HepG2 (cell line): Measurements from ENCODE around the gene ASH1L. TPM values are rescaled to one million over a fixed set of nuclear protein-coding genes. Genes with fewer than 3 reads are reported as not detected.

Experiments used
- AKNA ChIP-seq: sonication (generic); formaldehyde crosslinking; IDR thresholded peaks from 2 replicates; pipeline ENCODE4 v1.4.0; 2020; ENCODE audit warnings: missing genetic modification reagents, borderline replicate concordance
- ARNT ChIP-seq: fragments of 450-650 bp; IDR thresholded peaks from 2 replicates; pipeline ENCODE4 v1.6.1; 2017
- CBX5 ChIP-seq: sonication (generic); formaldehyde crosslinking; IDR thresholded peaks from 2 replicates; pipeline ENCODE4 v1.4.0; 2020; ENCODE audit warnings: missing genetic modification reagents, borderline replicate concordance
- CHD4 ChIP-seq: fragments of 200-600 bp; sonication (generic); IDR thresholded peaks from 2 replicates; pipeline ENCODE4 v1.7.0; 2017; ENCODE audit warnings: mild to moderate bottlenecking, low read length, borderline replicate concordance
- FOXA3 ChIP-seq: IDR thresholded peaks from 2 replicates; pipeline ENCODE4 v1.6.1; 2016; ENCODE audit warnings: missing genetic modification reagents, missing compliant biosample characterization
- FOXJ3 ChIP-seq: sonication (generic); formaldehyde crosslinking; IDR thresholded peaks from 2 replicates; pipeline ENCODE4 v1.4.0; 2020; ENCODE audit warnings: missing genetic modification reagents, mild to moderate bottlenecking, borderline replicate concordance
- HOMEZ ChIP-seq: IDR thresholded peaks from 2 replicates; pipeline ENCODE4 v1.6.1; 2016; ENCODE audit warnings: low read depth
- HOXA7 ChIP-seq: sonication (generic); formaldehyde crosslinking; IDR thresholded peaks from 2 replicates; pipeline ENCODE4 v1.8.1; 2022; ENCODE audit warnings: mild to moderate bottlenecking, missing genetic modification reagents, moderate library complexity
- KDM4B ChIP-seq: sonication (generic); formaldehyde crosslinking; IDR thresholded peaks from 2 replicates; pipeline ENCODE4 v1.4.0; 2020; ENCODE audit warnings: missing genetic modification reagents
- RBM22 ChIP-seq: fragments of 200-400 bp; formaldehyde crosslinking; optimal IDR thresholded peaks from 2 replicates; pipeline ENCODE3; 2017; ENCODE audit warnings: mild to moderate bottlenecking, low read length, moderate library complexity
- RXRB ChIP-seq: IDR thresholded peaks from 2 replicates; pipeline ENCODE4 v1.6.1; 2016; ENCODE audit warnings: borderline replicate concordance, missing genetic modification reagents, missing compliant biosample characterization
- TGIF2 ChIP-seq: IDR thresholded peaks from 2 replicates; pipeline ENCODE4 v1.6.1; 2016; ENCODE audit warnings: control low read depth, missing compliant biosample characterization
- U2AF1 ChIP-seq: fragments of 200-400 bp; formaldehyde crosslinking; optimal IDR thresholded peaks from 2 replicates; pipeline ENCODE3; 2017; ENCODE audit warnings: mild to moderate bottlenecking, low read depth, low read length
- ZEB1 ChIP-seq: IDR thresholded peaks from 2 replicates; pipeline ENCODE4 v1.6.1; 2012; ENCODE audit warnings: mild to moderate bottlenecking, low read depth, inconsistent platforms; ENCODE audit not compliant: insufficient replicate concordance
- ZNF234 ChIP-seq: sonication (generic); formaldehyde crosslinking; conservative IDR thresholded peaks from 2 replicates; pipeline ENCODE4 v1.5.1; 2020; ENCODE audit warnings: mild to moderate bottlenecking, missing genetic modification reagents
- ZNF263 ChIP-seq: sonication (generic); formaldehyde crosslinking; IDR thresholded peaks from 2 replicates; pipeline ENCODE4 v1.4.0; 2020; ENCODE audit warnings: missing genetic modification reagents
- ZNF607 ChIP-seq: sonication (generic); formaldehyde crosslinking; IDR thresholded peaks from 2 replicates; pipeline ENCODE4 v1.5.1; 2020; ENCODE audit warnings: missing genetic modification reagents, mild to moderate bottlenecking, borderline replicate concordance
- ZNF720 ChIP-seq: sonication (generic); formaldehyde crosslinking; IDR thresholded peaks from 2 replicates; pipeline ENCODE4 v1.4.0; 2020; ENCODE audit warnings: missing genetic modification reagents
- ZNF788 ChIP-seq: sonication (generic); formaldehyde crosslinking; IDR thresholded peaks from 2 replicates; pipeline ENCODE4 v1.5.0; 2020; ENCODE audit warnings: mild to moderate bottlenecking, missing genetic modification reagents, borderline replicate concordance
- polyA plus RNA-seq, 8 experiments: library from polyadenylated mRNA; depleted of rRNA in 3 of 8; stranded (reverse) in 7 of 8; unstranded in 1 of 8; fragments of >200 nt; fragmentation: Illumina TruSeq in 4 of 8; extraction: Trizol in 4 of 8; gene quantifications; 2 replicates each; pipeline versions ENCODE4 v1.2.1 to v1.2.3, GENCODE V29; 2011 to 2016; ENCODE audit warnings: low read depth in 4 of 8, missing spikeins in 1 of 8, mixed read lengths in 1 of 8; ENCODE audit not compliant: insufficient read depth in 1 of 8
- total RNA-seq, 5 experiments: library from RNA; depleted of rRNA; stranded (reverse); fragments of >200 nt; fragmentation: Illumina TruSeq; extraction: Trizol; gene quantifications; 2 replicates each; pipeline ENCODE4 v1.2.3, GENCODE V29; 2016; ENCODE audit warnings: low read depth in 1 of 5
- TF ChIP-seq, protein P1 (sequence below): sonication (generic); formaldehyde crosslinking; IDR thresholded peaks from 2 replicates; pipeline ENCODE4 v1.4.0; 2020; ENCODE audit warnings: low read depth, mild to moderate bottlenecking, missing genetic modification reagents
- TF ChIP-seq, protein P2 (sequence below): sonication (generic); IDR thresholded peaks from 2 replicates; pipeline ENCODE4 v1.6.1; 2016; ENCODE audit warnings: low read depth, borderline replicate concordance

ASH1L gene
- total and polyA plus RNA-seq, 2 of the 13 experiments (the other 11 are each of a cell fraction or from before 2014, with no cell fraction given): 10.2 to 15.3 TPM

DNA sequence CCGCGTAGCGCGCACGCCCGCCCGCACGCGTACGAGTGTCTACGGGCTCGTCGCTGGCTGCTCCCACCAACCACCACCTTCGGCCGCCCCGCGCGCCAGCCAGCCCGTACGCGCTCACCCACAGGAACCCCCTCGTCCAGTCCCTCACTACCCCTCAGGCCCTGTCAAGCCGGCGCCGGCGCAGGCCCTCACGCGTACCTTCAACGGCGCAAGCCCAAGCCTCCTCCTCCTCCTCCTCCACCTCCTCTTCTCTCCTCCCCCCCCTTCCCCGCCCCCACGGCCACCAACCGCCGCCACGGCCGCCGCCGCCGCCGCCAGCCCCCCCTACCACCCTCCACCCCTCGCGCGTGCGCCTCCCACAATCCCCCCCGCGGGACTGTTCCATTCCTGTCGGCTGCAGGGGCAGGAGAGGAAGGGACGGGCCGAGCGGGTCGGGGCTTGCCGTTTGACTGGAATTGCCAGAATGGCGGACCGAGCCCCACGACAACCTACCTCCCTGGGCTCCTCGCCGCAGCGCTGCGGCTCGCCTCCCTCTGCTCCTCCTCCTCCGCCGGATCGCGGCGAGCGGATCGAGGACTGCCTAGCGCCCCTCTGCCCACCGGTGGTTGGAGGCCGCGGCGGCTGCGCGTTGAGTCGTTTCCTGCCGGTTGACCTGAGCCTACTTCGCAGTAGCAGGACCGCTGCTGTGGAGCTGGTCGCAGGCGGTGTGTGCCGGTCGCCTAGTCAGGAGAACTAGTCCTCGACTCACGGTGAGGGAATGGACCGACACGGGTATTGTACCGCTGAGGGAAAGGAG lies at the start of gene ASH1L (continued):
- TF ChIP-seq ZNF607 (peak; percentile 93; the same call in 1 of the 2 replicates), RBM22 (no peak), ZNF263 (peak; percentile 83), AKNA (CRISPR knock-in tag) (no peak), ZNF234 (0 out of 2 replicates have a peak, but pooled peaks have one; percentile 56), FOXJ3 (0 out of 2 replicates have a peak, but pooled peaks have one; percentile 34), ZNF720 (CRISPR knock-in tag) (no peak), CBX5 (CRISPR knock-in tag) (peak; percentile 17; the same call in 1 of the 2 replicates), FOXA3 (CRISPR knock-in tag) (peak; percentile 49), ARNT (no peak), ZNF788 (CRISPR knock-in tag) (peak; percentile 58), CHD4 (no peak), HOMEZ (CRISPR knock-in tag) (no peak), TGIF2 (CRISPR knock-in tag) (peak; percentile 83), ZEB1 (no peak), HOXA7 (CRISPR knock-in tag) (0 out of 2 replicates have a peak, but pooled peaks have one; percentile 7), U2AF1 (peak; percentile 89), RXRB (peak; percentile 70), KDM4B (peak; percentile 47; the same call in 1 of the 2 replicates)
- TF ChIP-seq, protein P1, sequence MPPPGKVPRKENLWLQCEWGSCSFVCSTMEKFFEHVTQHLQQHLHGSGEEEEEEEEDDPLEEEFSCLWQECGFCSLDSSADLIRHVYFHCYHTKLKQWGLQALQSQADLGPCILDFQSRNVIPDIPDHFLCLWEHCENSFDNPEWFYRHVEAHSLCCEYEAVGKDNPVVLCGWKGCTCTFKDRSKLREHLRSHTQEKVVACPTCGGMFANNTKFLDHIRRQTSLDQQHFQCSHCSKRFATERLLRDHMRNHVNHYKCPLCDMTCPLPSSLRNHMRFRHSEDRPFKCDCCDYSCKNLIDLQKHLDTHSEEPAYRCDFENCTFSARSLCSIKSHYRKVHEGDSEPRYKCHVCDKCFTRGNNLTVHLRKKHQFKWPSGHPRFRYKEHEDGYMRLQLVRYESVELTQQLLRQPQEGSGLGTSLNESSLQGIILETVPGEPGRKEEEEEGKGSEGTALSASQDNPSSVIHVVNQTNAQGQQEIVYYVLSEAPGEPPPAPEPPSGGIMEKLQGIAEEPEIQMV: peak; percentile 37
- TF ChIP-seq, protein P2, sequence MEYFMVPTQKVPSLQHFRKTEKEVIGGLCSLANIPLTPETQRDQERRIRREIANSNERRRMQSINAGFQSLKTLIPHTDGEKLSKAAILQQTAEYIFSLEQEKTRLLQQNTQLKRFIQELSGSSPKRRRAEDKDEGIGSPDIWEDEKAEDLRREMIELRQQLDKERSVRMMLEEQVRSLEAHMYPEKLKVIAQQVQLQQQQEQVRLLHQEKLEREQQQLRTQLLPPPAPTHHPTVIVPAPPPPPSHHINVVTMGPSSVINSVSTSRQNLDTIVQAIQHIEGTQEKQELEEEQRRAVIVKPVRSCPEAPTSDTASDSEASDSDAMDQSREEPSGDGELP: no peak
